Heart left ventricle (tissue), 16 donors: Measurements from ENCODE around the gene NPRL2. TPM values are rescaled to one million over a fixed set of nuclear protein-coding genes. Genes with fewer than 3 reads are reported as not detected.
A peak's percentile ranks its signal among the peaks of the same experiment; 100 is the strongest.

Experiments
- ATAC-seq, 4 donors: fragments of 200-7000 bp; cut with Tn5 transposase; one replicate each; pipeline ENCODE4 v1.9.1; 2020 to 2022; ENCODE audit warnings: moderate library complexity in 4 of 4, mild to moderate bottlenecking in 3 of 4, moderate number of reproducible peaks in 1 of 4
- DNase-seq, 5 donors: peaks; one replicate each; pipeline ENCODE4 v3.0.0-alpha.2; 2020
- H3K27ac ChIP-seq, 12 donors: fragments of 200-600 bp; sonication (generic) in 4 of 12; one replicate each; pipeline versions ENCODE4 v1.5.0 to v1.8.0; 2016 to 2022; ENCODE audit warnings: mild to moderate bottlenecking in 2 of 12
- H3K27me3 ChIP-seq, 9 donors: fragments of 200-600 bp; sonication (generic) in 2 of 9; one replicate each; pipeline versions ENCODE4 v1.5.1 to v1.8.0; 2016 to 2022; ENCODE audit warnings: mild to moderate bottlenecking in 3 of 9
- H3K36me3 ChIP-seq, 9 donors: fragments of 200-600 bp; sonication (generic) in 2 of 9; one replicate each; pipeline versions ENCODE4 v1.5.0 to v1.8.0; 2018 to 2022; ENCODE audit warnings: mild to moderate bottlenecking in 2 of 9
- H3K4me1 ChIP-seq, 12 donors: fragments of 200-600 bp; sonication (generic) in 4 of 12; one replicate each; pipeline versions ENCODE4 v1.5.0 to v1.8.0; 2016 to 2022; ENCODE audit warnings: mild to moderate bottlenecking in 3 of 12
- H3K4me3 ChIP-seq, 12 donors: fragments of 200-600 bp; sonication (generic) in 4 of 12; one replicate each; pipeline versions ENCODE4 v1.5.0 to v1.8.0; 2017 to 2022; ENCODE audit warnings: mild to moderate bottlenecking in 9 of 12, moderate library complexity in 4 of 12
- H3K9me3 ChIP-seq, 12 donors: fragments of 200-600 bp; sonication (generic) in 4 of 12; one replicate each; pipeline versions ENCODE4 v1.5.0 to v1.8.0; 2016 to 2022; ENCODE audit warnings: mild to moderate bottlenecking in 1 of 12
- CTCF ChIP-seq, 12 donors: fragments of 200-600 bp; sonication (generic) in 4 of 12; IDR thresholded peaks; one replicate each; pipeline versions ENCODE4 v1.5.0 to v1.8.0; 2018 to 2022; ENCODE audit warnings: antibody characterized with exemption in 12 of 12, mild to moderate bottlenecking in 5 of 12
- POLR2A ChIP-seq, 2 donors: fragments of 450-650 bp; IDR thresholded peaks; one replicate each; pipeline ENCODE4 v1.6.1; 2017; ENCODE audit warnings: antibody characterized with exemption in 2 of 2, mild to moderate bottlenecking in 2 of 2, moderate library complexity in 2 of 2
- WGBS, 4 donors: extraction: QIAGEN DNeasy Blood & Tissue Kit in 2 of 4; methylation state at CpG; one replicate each; pipeline versions ENCODE4 v1.1.5 to v1.1.7; 2013 to 2018; 5-methylcytosine and 5-hydroxymethylcytosine counted together
- intact Hi-C, 10 donors: fragments of 100-400 bp; cut with DNase I; formaldehyde crosslinking; loops; one replicate each; pipeline versions ENCODE4 v1.11.1 to v1.14.2; 2022
- polyA plus RNA-seq, 2 donors: library from polyadenylated mRNA; stranded (reverse); fragments of 200-250 nt; gene quantifications; one replicate each; pipeline ENCODE4 v1.2.3, GENCODE V29; 2013
- total RNA-seq, 9 donors: library from RNA; depleted of rRNA in 2 of 9; stranded (reverse); fragments of >200 nt in 2 of 9; fragmentation: NEBNext Ultra II Directional in 3 of 9; extraction: Animal tissue kit (Norgen Biotek cat#: 25700) in 3 of 9; gene quantifications; one replicate each; pipeline versions ENCODE4 v1.1.0 to v1.2.4, GENCODE V29; 2016 to 2023
- donor health status: ischemic (EF 13 %, LVEDD 7.1; RV severe dilation, severe dysfunction).
- donor health status: healthy with polysubstance abuse.
- donor health status: DM: no; HTN: yes; CAD: no.
- donor health status: DM: no; HTN: no; CAD: no.
- donor health status: ischemic (EF 25% LVEDD 6.9; RV normal size, moderate dysfunction).
- donor health status: ischemic (EF 25% LVEDD 5.7; RV mildly dilated, moderate dysfunction).
- donor health status: healthy.
- donor health status: DM: yes; HTN: yes; CAD: no.
- donor health status: ischemic (EF 35%, LVEDD 5.7; RV mildly dilated, moderate dysfunction).
- donor health status: nonischemic (EF 11% LVEDD 7.7; RV severe dilation, severe dysfunction).
- donor health status: DM: yes; HTN: yes; CAD: no.
- donor health status: PGD.
- donor health status: ischemic (EF 29% LVEDD 5.4; RV normal size, mild dysfunction).
- donor health status: nonischemic (EF 23%, LVEDD 6.1; RV moderate dilation, normal function).

NPRL2 gene
- total and polyA plus RNA-seq, 11 donors: 12.0 to 19.0 (median 15.3) TPM

GRCh38 chr3:50373146-50374051, 22.8 kb upstream of the NPRL2 start:
- WGBS, 4 donors: 63 to 69% (median 66%) methylated on average over 12 of the region's 12 CpGs
- no peak overlapping the region for H3K4me3 ChIP-seq
- DNase-seq (no peak), ATAC-seq (no peak)
- H3K27me3 ChIP-seq: no peaks in the 10 kb centered on the region
- intact Hi-C loops: no loop called here
- no peak for TF ChIP-seq CTCF (IDR thresholded peaks at IDR 0.05)
- TF ChIP-seq POLR2A (IDR thresholded peaks at IDR 0.05): no peak
- H3K27ac ChIP-seq: no peak overlapping the region
- H3K9me3 ChIP-seq: no peaks in the 10 kb centered on the region
- H3K36me3 ChIP-seq: no peaks in the 10 kb centered on the region
- no peaks in the 10 kb centered on the region for H3K4me1 ChIP-seq

- no peaks in the 10 kb centered on the region for H3K27me3 ChIP-seq
- TF ChIP-seq POLR2A (IDR thresholded peaks at IDR 0.05) (no peak), CTCF (IDR thresholded peaks at IDR 0.05) (no peak)
- no peaks in the 10 kb centered on the region for H3K4me1 ChIP-seq
- DNase-seq (no peak), ATAC-seq (no peak)
- intact Hi-C loops: no loop called here
- 59 to 75% (median 65%) methylated on average over 8 of the region's 8 CpGs for WGBS, 4 donors
- no peaks in the 10 kb centered on the region for H3K9me3 ChIP-seq
- no peak overlapping the region for H3K4me3 ChIP-seq
- H3K36me3 ChIP-seq: no peaks in the 10 kb centered on the region
- H3K27ac ChIP-seq: no peak overlapping the region
These were observed 21.8 kb upstream of the NPRL2 start for GRCh38 chr3:50372349-50372748.

- no peak overlapping the region for H3K4me3 ChIP-seq
- H3K36me3 ChIP-seq: no peaks in the 10 kb centered on the region
- WGBS, 4 donors: 88 to 96% (median 89%) methylated on average over 2 to 3 of the region's 3 CpGs
- H3K9me3 ChIP-seq: no peaks in the 10 kb centered on the region
- DNase-seq (no peak), ATAC-seq (no peak)
- H3K27ac ChIP-seq: no peak overlapping the region
- H3K27me3 ChIP-seq: no peaks in the 10 kb centered on the region
- intact Hi-C loops: no loop called here
- no peaks in the 10 kb centered on the region for H3K4me1 ChIP-seq
- no peak for TF ChIP-seq POLR2A (IDR thresholded peaks at IDR 0.05)
- no peak for TF ChIP-seq CTCF (IDR thresholded peaks at IDR 0.05)
These were observed 20.6 kb upstream of the NPRL2 start for GRCh38 chr3:50371133-50371685.

- WGBS, 4 donors: 49 to 55% (median 53%) methylated on average over 14 of the region's 14 CpGs
- H3K36me3 ChIP-seq: no peaks in the 10 kb centered on the region
These were observed 20.0 kb upstream of the NPRL2 start for GRCh38 chr3:50370594-50370993.

More at GRCh38 chr3:50370594-50370993, 20.0 kb upstream of the NPRL2 start:
- Histone ChIP-seq H3K4me1 (peaks cover 0 to 3% (median under 1%) of the 10 kb centered on the region in 12 donors), H3K27me3 (no peaks in the 10 kb centered on the region), H3K27ac (no peak overlapping the region), H3K9me3 (no peaks in the 10 kb centered on the region), H3K4me3 (no peak overlapping the region)
- ATAC-seq (no peak), DNase-seq (no peak)
- intact Hi-C loops: no loop called here
- no peak for TF ChIP-seq POLR2A (IDR thresholded peaks at IDR 0.05)
- peak in 2 of 12 donors; percentile 20 to 28 for TF ChIP-seq CTCF (IDR thresholded peaks at IDR 0.05)
